LNCaP clone FGC (cell line): ENCODE results near the gene USH1C.

Experiments used
- DNase-seq: peaks from one replicate; pipeline ENCODE4 v3.0.0-alpha.2; 2011; ENCODE audit warnings: low read depth
- H3K4me3 ChIP-seq: 2 replicates; pipeline ENCODE4 v1.5.1; 2011; ENCODE audit warnings: mild to moderate bottlenecking, low read depth, low read length, control low read depth
- TF ChIP-seq, protein P1 (sequence below): IDR thresholded peaks from 2 replicates; pipeline ENCODE4 v1.5.1; 2012; ENCODE audit warnings: mild to moderate bottlenecking; ENCODE audit not compliant: control insufficient read depth, insufficient read depth; ENCODE audit errors: extremely low read depth

The USH1C gene

DNA sequence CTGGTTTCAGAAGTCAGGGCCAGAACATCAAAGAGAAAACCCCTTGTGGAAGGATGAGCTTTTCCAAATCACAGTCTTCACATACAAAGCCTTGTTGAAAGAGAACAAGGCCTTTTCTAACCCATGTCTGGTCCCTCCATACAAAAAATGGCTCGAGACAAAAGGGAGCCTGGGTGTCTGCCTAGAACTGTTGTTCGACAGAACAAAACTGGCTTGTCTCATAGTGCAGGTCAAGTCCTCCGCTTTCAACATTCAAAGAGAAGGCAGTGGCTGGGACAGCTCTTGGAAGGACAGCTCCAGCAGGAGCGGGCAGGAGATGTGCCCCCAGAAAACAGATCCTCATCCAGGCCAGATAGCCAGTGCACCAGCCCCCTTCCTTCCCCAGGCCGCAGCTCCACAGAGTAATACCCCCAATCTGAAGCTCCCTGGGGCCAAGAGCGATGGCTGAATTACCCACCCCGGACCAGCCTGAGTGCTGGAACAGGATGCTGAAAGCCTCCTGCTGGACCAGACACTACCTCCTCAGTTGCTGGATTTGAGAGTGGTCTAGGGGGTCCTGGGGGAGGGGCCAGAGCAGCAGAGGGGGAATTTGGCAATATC, 27.6 kb downstream of the USH1C start:
- no peak overlapping the region for H3K4me3 ChIP-seq
- no peak for DNase-seq
- TF ChIP-seq, protein P1, sequence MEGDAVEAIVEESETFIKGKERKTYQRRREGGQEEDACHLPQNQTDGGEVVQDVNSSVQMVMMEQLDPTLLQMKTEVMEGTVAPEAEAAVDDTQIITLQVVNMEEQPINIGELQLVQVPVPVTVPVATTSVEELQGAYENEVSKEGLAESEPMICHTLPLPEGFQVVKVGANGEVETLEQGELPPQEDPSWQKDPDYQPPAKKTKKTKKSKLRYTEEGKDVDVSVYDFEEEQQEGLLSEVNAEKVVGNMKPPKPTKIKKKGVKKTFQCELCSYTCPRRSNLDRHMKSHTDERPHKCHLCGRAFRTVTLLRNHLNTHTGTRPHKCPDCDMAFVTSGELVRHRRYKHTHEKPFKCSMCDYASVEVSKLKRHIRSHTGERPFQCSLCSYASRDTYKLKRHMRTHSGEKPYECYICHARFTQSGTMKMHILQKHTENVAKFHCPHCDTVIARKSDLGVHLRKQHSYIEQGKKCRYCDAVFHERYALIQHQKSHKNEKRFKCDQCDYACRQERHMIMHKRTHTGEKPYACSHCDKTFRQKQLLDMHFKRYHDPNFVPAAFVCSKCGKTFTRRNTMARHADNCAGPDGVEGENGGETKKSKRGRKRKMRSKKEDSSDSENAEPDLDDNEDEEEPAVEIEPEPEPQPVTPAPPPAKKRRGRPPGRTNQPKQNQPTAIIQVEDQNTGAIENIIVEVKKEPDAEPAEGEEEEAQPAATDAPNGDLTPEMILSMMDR, result no peak

DNA sequence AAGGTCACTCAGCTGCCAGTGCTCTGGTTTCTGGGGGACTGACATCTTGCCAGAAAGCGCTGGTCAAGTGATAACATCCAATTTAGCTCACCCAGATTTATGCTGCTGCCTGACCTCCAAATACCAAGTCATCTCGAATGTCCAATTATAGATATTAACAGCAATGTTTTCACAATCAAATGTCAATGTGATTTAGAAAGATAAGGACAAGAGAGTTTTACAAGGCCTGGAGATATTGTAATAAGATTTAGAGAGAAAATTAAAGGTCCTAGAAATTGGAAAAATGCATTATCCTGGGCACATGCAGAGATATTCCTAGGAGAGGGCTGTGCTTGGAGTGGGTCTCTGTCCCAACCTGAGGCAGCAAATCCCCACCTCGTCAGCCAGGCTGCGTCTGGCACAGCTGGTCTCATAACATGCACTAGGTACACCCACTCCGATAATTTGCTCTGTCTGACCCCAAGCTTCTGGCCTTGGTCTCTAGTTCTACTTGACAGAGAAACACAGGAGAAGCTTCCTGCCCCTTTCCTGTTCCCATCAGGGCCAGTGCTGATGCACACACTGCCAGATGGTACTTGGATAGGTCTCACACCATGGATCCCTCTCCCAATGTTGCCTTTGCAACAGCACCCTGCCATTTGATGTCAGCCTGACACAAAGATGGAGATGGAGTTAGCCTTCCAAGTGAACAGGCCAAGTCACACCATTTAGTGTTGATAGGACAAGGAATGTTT, 28.6 kb downstream of the USH1C start:
- H3K4me3 ChIP-seq, result no peak overlapping the region
- DNase-seq, result no peak
- TF ChIP-seq, protein P1, result no peak

DNA sequence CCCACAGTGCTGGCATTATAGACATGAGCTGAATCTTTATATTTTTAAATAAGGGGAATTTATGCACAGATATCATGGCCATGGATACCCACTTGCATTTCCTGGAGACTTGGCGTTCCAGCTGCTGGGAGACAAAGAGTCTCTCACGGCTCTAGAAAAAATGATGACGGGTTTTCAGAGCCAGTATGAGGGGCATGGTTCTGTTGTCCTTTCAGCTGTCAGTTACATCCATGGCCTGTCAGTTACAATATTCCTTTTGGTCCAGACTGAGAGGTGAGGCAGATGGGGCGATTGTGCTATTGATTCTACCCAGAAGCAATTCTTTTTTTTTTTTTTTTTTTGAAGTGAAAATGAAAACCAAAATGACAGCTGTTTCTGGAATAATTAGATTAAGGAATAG, 29.7 kb downstream of the USH1C start:
- TF ChIP-seq, protein P1, result no peak
- no peak for DNase-seq
- no peak overlapping the region for H3K4me3 ChIP-seq

DNA sequence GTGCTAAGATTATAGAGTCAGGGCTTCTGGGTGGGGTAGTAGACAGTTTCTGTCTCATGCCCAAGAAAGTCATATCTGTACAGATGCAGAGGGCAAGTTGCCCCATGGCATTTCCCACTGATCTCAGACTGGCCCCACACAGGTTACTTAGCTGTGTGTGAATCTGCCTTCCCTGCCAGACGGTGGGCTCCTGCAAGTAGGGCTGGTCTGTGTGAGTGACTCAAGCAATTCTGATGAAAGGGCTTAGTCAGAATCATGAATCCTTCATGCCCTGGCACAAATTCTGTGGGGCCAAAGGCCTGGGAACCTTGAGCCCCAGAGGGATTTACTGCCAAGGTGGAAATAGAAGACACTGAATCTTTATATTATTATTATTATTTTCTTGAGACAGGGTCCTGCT, 30.4 kb downstream of the USH1C start:
- no peak for DNase-seq
- H3K4me3 ChIP-seq, result no peak overlapping the region
- TF ChIP-seq, protein P1, result no peak

DNA sequence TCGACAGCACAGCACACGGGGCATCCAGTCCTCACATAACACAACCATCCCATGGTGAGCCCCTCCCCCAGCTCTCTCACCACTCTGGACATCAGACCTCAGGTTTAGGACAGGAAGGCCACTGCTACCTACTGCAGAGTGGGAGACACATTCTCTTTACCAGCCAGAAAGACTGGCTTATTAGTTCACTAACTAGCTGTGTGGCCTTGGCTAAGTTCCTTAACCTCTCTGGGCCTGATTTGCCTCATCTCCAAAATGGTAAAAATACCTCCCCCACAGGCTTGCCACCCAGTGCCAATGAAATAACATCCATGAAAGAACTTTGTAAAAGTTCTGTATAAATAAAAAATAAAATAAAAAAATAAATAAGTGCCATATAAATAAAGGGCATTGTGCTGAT, 32.1 kb downstream of the USH1C start:
- TF ChIP-seq, protein P1, result no peak
- no peak overlapping the region for H3K4me3 ChIP-seq
- no peak for DNase-seq

DNA sequence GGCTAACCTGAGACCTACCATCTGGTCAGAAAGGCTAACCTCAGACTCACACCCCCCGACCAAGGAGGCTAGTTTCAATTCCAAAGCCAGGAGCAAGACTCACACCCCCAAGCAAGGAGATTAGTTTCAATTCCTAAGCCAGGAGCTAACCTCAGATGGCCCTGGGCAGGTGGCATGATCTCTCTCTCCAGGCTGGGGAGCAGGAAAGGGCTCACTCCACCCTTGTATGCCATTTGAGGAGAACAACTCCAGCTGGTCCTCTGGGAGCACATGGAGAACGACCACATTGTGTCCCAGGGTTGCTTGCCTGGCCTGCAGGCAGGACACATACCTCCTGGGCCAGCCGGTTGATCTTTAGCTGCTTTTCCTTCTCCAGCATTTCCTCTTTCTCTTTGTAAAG, 32.6 kb downstream of the USH1C start:
- H3K4me3 ChIP-seq, result no peak overlapping the region
- TF ChIP-seq, protein P1, result no peak
- no peak for DNase-seq
